Loucy (cell line): Measurements from ENCODE around the gene OR10G2.
"Not testable (repeated sequence)": the region's sequence is repeated elsewhere in the genome, so short reads cannot be mapped to it uniquely, and the experiment has no call there.

Experiments
- H2AFZ ChIP-seq: fragments of 200-600 bp; sonication (generic); 2 replicates; pipeline ENCODE4 v1.6.0; 2016; ENCODE audit warnings: antibody characterized with exemption, mild to moderate bottlenecking, low read length, moderate library complexity
- H3F3A ChIP-seq: fragments of 200-600 bp; 2 replicates; pipeline ENCODE4 v1.6.0; 2016; ENCODE audit warnings: antibody characterized with exemption, low read depth, mild to moderate bottlenecking
- H3K27me3 ChIP-seq: fragments of 200-600 bp; sonication (generic); 2 replicates; pipeline ENCODE4 v1.6.1; 2014; ENCODE audit warnings: low read length, mild to moderate bottlenecking; ENCODE audit not compliant: insufficient read depth, poor library complexity, severe bottlenecking
- H3K36me3 ChIP-seq: fragments of 200-600 bp; sonication (generic); 2 replicates; pipeline ENCODE4 v1.6.1; 2016; ENCODE audit warnings: low read length; ENCODE audit not compliant: insufficient read depth
- H3K4me1 ChIP-seq: fragments of 200-600 bp; sonication (generic); 2 replicates; pipeline ENCODE4 v1.5.1; 2014; ENCODE audit warnings: low read length, mild to moderate bottlenecking; ENCODE audit not compliant: insufficient read depth, poor library complexity, severe bottlenecking
- H3K4me2 ChIP-seq: fragments of 200-600 bp; sonication (generic); 2 replicates; pipeline ENCODE4 v1.6.0; 2014; ENCODE audit warnings: antibody characterized with exemption, low read length, low read depth, mild to moderate bottlenecking; ENCODE audit not compliant: poor library complexity, severe bottlenecking
- H3K4me3 ChIP-seq: fragments of 200-600 bp; sonication (generic); 2 replicates; pipeline ENCODE4 v1.5.1; 2014; ENCODE audit warnings: low read length, mild to moderate bottlenecking, mixed read lengths; ENCODE audit not compliant: poor library complexity, severe bottlenecking
- H3K79me2 ChIP-seq: fragments of 200-600 bp; sonication (generic); 2 replicates; pipeline ENCODE4 v1.6.1; 2014; ENCODE audit warnings: low read length; ENCODE audit not compliant: insufficient read depth
- H3K9ac ChIP-seq: fragments of 200-600 bp; sonication (generic); 2 replicates; pipeline ENCODE4 v1.6.0; 2014; ENCODE audit warnings: mild to moderate bottlenecking, low read depth, low read length, moderate library complexity; ENCODE audit not compliant: poor library complexity, severe bottlenecking
- H3K9me2 ChIP-seq: fragments of 200-600 bp; sonication (generic); replicated peaks from 2 replicates; pipeline ENCODE4 v1.6.1; 2016; ENCODE audit warnings: low read depth, low read length, mixed read lengths
- H3K9me3 ChIP-seq: fragments of 200-600 bp; sonication (generic); 2 replicates; pipeline ENCODE4 v1.6.1; 2014; ENCODE audit warnings: mild to moderate bottlenecking, antibody characterized with exemption, low read length, low read depth; ENCODE audit not compliant: insufficient read depth
- H4K20me1 ChIP-seq: fragments of 200-600 bp; sonication (generic); 2 replicates; pipeline ENCODE4 v1.6.0; 2014; ENCODE audit warnings: antibody characterized with exemption, low read length, mild to moderate bottlenecking; ENCODE audit not compliant: insufficient read depth, poor library complexity, severe bottlenecking
- EZH2phosphoT487 ChIP-seq: fragments of 200-600 bp; IDR thresholded peaks from 2 replicates; pipeline ENCODE4 v1.6.1; 2018; ENCODE audit warnings: antibody characterized with exemption, mild to moderate bottlenecking, moderate library complexity, borderline replicate concordance
- TF ChIP-seq, protein P1 (sequence below): fragments of 200-600 bp; sonication (generic); conservative IDR thresholded peaks from 2 replicates; pipeline ENCODE4 v1.5.1; 2014; ENCODE audit warnings: mild to moderate bottlenecking, antibody characterized with exemption, low read length

OR10G2 gene

DNA sequence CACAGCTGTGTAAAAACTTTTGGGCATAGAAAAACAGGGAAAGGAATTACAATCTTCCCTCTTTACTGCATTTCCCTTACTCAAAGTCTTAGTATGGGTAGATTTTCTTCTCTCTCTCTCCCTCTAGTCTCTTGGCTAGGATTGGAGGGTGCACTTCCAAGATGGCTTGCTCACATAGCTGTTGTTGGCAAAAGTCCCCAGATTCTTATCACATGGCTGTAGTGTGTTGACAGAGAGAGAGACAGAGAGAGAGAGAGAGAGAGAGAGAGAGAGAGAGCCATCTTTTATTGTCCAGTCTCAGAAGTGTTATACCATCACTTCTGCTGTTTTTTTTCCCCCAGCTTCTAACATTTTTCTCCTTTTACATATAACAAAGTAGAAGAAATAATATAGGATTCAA is 12.6 kb upstream of the OR10G2 start:
- no peak for TF ChIP-seq EZH2phosphoT487
- TF ChIP-seq, protein P1, sequence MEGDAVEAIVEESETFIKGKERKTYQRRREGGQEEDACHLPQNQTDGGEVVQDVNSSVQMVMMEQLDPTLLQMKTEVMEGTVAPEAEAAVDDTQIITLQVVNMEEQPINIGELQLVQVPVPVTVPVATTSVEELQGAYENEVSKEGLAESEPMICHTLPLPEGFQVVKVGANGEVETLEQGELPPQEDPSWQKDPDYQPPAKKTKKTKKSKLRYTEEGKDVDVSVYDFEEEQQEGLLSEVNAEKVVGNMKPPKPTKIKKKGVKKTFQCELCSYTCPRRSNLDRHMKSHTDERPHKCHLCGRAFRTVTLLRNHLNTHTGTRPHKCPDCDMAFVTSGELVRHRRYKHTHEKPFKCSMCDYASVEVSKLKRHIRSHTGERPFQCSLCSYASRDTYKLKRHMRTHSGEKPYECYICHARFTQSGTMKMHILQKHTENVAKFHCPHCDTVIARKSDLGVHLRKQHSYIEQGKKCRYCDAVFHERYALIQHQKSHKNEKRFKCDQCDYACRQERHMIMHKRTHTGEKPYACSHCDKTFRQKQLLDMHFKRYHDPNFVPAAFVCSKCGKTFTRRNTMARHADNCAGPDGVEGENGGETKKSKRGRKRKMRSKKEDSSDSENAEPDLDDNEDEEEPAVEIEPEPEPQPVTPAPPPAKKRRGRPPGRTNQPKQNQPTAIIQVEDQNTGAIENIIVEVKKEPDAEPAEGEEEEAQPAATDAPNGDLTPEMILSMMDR: no peak
- no peaks in the 10 kb centered on the region for H3K36me3 ChIP-seq
- no peaks in the 10 kb centered on the region for H3K9me3 ChIP-seq
- no peaks in the 10 kb centered on the region for H3K79me2 ChIP-seq
- no peaks in the 10 kb centered on the region for H3F3A ChIP-seq
- no peak overlapping the region for H3K4me3 ChIP-seq
- H2AFZ ChIP-seq: no peak overlapping the region
- H3K4me1 ChIP-seq: no peaks in the 10 kb centered on the region
- no peak overlapping the region for H3K9ac ChIP-seq
- H4K20me1 ChIP-seq: no peaks in the 10 kb centered on the region
- no peaks in the 10 kb centered on the region for H3K27me3 ChIP-seq
- H3K9me2 ChIP-seq: 0 out of 2 replicates have a peak, but pooled peaks cover 3% of the 10 kb centered on the region
- H3K4me2 ChIP-seq: no peak overlapping the region

DNA sequence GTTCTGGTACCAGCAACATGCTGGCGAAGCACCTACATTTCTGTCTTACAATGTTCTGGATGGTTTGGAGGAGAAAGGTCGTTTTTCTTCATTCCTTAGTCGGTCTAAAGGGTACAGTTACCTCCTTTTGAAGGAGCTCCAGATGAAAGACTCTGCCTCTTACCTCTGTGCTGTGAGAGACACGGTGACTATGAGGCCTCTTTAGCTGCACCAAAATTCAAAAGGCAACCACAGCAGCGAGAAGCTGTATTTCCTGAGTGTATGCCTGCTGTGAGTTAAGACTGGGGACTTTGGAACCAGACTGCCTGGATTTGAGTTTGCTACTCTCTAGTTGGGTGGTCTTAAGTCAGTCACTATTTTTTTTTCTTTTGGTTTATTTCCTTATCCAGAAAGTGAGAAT is 8.7 kb upstream of the OR10G2 start:
- Histone ChIP-seq H3K9me3 (no peaks in the 10 kb centered on the region), H3F3A (no peaks in the 10 kb centered on the region), H4K20me1 (no peaks in the 10 kb centered on the region), H2AFZ (peak overlapping the region; percentile 32; the same call in 1 of the 2 replicates), H3K4me1 (no peaks in the 10 kb centered on the region), H3K4me3 (no peak overlapping the region), H3K36me3 (no peaks in the 10 kb centered on the region), H3K4me2 (no peak overlapping the region), H3K79me2 (no peaks in the 10 kb centered on the region), H3K9me2 (no peaks in the 10 kb centered on the region), H3K27me3 (no peaks in the 10 kb centered on the region), H3K9ac (no peak overlapping the region)
- TF ChIP-seq EZH2phosphoT487: no peak

DNA sequence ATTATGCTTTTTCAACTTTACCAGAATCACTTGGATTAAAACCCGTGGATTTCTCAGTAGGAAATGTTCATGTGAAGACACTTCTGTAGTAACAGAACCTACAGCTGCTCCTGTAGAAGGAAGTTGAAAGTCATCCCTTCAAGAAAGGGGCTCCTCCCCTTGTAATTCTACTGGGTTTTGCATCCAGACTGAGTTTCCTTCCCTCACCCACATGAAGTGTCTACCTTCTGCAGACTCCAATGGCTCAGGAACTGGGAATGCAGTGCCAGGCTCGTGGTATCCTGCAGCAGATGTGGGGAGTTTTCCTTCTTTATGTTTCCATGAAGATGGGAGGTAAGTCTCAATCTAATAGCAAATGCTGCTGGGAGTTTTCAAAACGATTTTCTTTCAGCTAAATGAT is 7.9 kb upstream of the OR10G2 start:
- Histone ChIP-seq H3K9ac (no peak overlapping the region), H3K4me1 (no peaks in the 10 kb centered on the region), H3K9me3 (no peaks in the 10 kb centered on the region), H3K4me2 (no peak overlapping the region), H3K4me3 (no peak overlapping the region), H3K9me2 (no peaks in the 10 kb centered on the region), H3K36me3 (no peaks in the 10 kb centered on the region), H3K79me2 (no peaks in the 10 kb centered on the region), H2AFZ (peak overlapping the region; percentile 32; the same call in 1 of the 2 replicates), H4K20me1 (no peaks in the 10 kb centered on the region), H3F3A (no peaks in the 10 kb centered on the region), H3K27me3 (no peaks in the 10 kb centered on the region)
- TF ChIP-seq, protein P1: no peak
- no peak for TF ChIP-seq EZH2phosphoT487

DNA sequence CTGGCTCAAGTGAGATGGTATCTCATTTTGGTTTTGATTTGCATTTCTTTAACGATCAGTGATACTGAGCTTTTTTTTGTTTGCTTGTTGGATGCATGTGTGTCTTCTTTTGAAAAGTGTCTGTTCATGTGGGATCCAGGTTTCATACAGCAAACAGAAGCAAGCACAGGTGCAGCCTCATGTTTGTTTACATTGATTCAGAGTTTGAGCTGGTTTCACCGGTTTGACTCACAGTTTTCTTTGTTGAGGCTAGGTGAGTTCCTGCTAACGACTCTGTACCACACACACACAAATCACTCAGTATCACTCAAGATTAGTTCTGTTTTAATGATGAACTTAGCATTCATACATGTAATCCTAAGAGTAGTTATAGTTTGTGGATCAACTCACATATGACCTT is 3.7 kb downstream of the OR10G2 start:
- H3K4me2 ChIP-seq: no peak overlapping the region
- no peaks in the 10 kb centered on the region for H3K79me2 ChIP-seq
- H3F3A ChIP-seq: no peaks in the 10 kb centered on the region
- no peaks in the 10 kb centered on the region for H4K20me1 ChIP-seq
- H2AFZ ChIP-seq: no peak overlapping the region
- no peak overlapping the region for H3K9ac ChIP-seq
- TF ChIP-seq, protein P1: no peak
- no peak for TF ChIP-seq EZH2phosphoT487
- H3K9me3 ChIP-seq: no peaks in the 10 kb centered on the region
- no peaks in the 10 kb centered on the region for H3K36me3 ChIP-seq
- H3K27me3 ChIP-seq: no peaks in the 10 kb centered on the region
- H3K4me1 ChIP-seq: no peaks in the 10 kb centered on the region
- no peaks in the 10 kb centered on the region for H3K9me2 ChIP-seq
- H3K4me3 ChIP-seq: no peak overlapping the region

DNA sequence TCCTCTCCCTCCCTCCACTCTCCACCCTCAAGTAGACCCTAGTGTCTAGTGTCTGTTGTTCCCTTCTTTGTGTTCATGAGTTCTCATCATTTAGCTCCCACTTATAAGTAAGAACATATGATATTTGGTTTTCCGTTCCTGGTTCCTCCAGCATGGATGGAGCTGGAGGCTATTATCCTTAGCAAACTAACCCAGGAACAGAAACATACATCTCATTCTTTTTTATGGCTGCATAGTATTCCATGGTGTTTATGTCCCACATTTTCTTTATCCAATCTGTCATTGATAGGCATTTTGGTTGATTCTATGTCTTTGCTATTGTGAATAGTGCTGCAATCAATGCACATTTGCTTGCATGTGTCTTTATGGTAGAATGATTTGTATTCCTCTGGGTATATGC is 4.2 kb downstream of the OR10G2 start:
- not testable (repeated sequence) for H3K4me3 ChIP-seq, H3K9me3 ChIP-seq, H3F3A ChIP-seq, H3K36me3 ChIP-seq, H3K79me2 ChIP-seq, H3K27me3 ChIP-seq, H3K4me2 ChIP-seq, H2AFZ ChIP-seq, H3K9me2 ChIP-seq, H3K4me1 ChIP-seq, H3K9ac ChIP-seq, H4K20me1 ChIP-seq
